ENCODE results near the gene PTPRT.

Gene PTPRT

DNA sequence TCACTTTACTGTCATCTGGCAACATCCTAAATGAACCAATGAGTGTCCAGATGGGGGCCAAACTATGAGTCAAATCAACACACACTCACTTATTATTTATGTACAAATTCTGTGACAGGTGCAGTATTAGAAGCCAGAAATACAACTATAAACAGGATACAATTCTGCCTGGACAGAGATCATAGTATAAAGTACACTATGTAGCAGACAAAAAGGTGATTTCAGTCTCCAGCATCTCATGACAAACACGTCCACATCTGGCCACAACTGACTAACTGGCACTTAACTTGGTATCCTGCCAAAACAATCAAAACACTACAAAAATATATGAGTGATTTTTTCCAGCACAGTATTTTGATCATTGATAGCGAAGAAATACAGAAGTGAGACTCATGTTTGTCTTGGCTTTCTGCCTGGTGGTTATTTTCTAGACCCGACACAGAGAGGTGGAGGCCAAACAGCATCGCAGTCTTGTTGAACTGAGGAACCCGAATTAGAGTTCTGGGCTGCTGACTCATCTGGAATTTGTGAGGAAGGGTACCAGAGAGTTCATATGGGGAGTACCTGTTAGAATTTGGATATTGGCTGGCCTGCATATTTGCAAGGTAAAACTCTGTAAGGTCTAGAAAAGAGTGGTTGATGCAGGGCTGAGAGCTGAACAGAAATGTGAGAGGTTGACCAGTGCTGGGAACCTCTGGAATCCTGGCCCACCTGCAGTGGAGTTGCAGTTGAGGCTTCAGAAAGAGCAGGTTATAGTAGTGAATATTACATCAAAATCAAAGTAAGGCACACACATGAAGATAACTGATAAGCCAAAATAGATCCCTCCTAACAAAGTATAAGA is 475.2 kb downstream of the PTPRT start:
- no peak for DNase-seq (ENCODE audit: low spot score)

DNA sequence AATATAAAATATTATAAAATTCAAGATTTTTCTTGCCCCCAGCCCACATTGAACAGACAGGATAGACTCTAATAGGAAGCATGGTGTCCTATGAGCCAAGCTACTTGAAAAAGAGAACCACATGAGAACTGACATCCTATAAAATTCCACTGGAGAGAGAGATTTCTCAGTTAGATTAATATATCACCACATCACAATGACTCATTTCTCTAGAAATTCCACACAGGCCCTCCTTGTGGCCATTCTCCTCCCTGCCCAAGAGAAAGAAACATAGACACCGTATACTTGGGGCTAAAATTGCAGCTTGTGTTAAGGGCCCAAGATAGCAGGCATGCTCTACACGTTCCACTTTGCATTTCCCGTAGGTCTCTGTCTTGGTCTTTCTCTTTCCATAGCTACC is 481.4 kb downstream of the PTPRT start:
- no peak for DNase-seq (ENCODE audit: low spot score)

DNA sequence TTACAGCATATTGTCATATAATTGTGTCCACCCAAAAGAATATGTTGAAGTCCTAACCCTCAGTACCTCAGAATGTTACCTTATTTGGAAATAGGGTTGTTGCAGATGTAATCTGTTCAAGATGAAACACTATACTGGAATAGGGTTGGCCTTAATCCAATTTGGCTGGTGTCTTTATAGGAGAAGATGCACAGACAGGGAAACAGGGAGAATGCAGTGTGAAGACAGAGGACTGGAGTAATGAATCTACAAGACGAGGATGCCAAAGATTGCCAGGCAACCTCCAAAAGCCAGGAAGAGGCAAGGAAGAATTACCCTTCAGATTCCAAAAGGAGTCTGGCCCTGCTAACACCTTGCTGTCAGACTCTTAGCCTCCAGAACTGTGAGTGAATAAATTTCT is 482.9 kb downstream of the PTPRT start:
- DNase-seq (ENCODE audit: low spot score), result no peak

DNA sequence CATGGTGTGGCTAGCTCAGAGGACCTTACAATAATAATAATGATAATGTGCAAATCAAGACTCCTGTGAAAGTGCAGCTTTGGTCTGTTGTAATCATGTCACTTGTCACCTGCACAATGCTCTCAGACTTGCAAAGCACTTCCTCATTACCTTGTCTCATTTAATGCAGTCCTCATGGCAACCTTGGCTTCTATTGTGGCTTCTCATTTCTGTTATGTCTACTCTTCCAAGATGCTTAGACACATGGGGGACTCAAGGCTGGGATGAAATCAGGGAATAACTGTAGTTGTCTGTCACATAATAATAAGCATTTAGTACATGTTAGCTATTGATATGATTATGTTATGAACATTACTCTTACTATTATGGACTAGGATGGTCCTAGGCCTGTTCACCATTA is 484.2 kb downstream of the PTPRT start:
- no peak for DNase-seq (ENCODE audit: low spot score)

DNA sequence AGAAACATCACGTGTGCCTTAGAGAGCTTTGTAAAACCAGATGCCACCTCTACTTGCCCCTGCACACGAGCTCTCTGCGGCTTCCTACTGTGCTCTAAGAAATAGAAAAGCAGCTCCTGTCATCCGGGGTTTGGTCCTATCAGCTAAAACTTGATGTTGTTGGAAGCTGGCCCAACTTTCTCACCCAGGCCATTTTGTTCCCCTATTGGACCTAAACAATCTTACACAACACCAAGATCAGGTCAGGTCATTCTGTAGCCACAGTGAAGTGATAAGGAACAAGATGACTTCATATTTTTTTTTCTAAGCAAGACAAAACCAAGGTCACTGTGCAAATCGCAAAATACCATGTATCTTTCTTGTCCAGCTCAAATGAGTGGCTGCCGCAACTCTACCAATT is 486.0 kb downstream of the PTPRT start:
- no peak for DNase-seq (ENCODE audit: low spot score)

DNA sequence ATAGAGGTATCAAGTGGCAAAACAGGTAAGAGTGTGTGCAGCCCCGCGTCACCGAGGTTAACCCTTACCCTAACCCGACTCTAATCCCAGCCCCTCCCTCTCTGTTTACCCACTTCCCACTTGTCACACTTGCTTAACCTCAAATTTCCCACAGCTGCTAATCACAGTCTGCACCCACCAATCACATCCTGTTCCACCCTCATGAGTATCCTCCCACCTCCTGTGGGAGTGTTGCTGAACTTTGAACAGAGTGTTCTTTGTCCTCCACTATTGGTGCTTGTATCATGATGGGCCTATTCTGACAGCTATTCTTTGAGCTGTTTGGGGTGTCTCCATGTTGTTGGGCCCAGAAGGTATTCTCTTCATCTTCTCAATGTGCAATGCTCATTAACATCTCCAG is 487.8 kb downstream of the PTPRT start:
- no peak for DNase-seq (ENCODE audit: low spot score)

DNA sequence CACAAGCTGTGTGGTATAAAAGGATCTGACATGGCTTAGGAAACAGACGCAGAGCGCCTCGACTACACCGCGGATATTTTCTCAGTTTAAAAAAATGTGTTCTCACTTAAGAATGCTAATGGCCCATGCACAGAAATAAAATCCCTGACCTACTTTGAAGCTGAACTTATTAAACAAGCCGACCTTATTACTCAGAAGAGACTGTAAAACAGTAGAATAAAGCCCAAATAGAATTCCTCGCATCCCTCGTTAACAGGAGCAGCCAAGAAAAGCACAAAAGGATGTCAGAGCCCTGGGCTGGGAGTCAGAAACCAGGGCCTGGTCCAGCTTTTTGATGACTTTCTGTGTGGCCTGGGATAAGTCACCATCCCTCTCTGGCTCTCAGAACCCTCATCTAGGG is 489.3 kb downstream of the PTPRT start:
- DNase-seq (ENCODE audit: low spot score), result no peak

DNA sequence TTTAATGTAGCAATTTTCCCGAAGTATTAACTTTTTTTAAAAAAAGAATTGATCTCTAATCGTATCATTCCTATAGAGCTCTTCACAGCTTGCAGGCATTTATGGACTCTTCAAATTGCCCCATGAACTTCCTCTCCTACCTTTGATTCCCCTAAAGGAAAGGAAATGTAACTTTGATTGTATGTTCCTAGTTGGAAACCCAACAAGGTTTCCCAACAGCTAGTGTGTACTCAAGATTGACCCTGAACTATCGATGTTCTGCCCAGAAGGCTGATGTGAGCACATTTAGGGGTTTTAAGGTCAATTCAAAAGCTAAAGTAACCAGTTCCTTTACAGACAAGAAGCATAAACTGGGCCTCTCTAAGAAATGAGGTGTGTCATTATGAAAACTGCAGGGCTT is 491.7 kb downstream of the PTPRT start:
- no peak for DNase-seq (ENCODE audit: low spot score)

DNA sequence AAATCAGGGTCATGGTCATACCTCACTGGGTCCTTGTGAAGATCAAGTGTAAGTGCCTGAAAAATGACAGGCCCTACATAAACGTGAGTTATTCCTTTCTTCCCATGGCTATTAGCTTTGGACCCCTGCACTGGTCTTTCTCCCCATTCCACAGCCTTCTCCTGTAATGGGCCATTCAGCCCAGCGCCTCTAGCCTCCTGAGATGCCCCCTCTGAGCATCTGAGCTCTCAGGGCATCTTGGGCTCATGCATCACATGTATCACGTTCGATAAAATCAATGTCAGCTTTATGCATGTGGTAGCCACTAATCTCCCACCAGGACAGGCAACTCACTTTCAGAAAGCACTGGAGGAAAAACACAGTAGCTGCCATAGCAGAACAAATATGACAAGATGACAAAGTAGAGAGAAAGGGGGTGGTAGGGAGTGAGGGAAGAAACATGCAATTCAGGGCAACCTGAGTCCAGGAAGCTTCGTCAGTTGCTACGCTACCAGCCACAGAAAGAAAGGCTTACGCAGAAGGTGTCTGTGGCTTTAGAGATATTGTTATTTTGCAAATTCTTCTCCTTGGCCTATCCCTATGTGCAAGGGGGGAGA is 498.8 kb downstream of the PTPRT start:
- no peak for DNase-seq (ENCODE audit: low spot score)

DNA sequence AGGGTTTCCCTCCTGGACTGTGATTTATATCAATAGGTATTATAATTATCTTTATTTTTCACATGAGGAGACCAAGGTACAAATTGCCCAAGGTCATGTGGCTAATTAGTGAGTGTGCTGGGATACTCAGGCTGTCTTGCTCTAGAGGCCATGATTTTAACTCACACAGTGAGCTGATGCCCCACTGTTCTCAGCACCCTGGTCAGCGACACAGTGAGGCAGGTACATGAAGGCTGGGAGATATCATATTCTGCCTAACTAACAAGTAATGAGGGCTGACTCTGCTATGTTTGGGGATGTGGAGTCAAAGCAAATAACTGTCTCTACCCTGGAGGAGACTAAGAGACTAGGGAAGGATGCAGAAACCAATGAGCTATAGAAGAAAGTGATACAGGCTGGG is 501.1 kb downstream of the PTPRT start:
- DNase-seq (ENCODE audit: low spot score), result no peak

DNA sequence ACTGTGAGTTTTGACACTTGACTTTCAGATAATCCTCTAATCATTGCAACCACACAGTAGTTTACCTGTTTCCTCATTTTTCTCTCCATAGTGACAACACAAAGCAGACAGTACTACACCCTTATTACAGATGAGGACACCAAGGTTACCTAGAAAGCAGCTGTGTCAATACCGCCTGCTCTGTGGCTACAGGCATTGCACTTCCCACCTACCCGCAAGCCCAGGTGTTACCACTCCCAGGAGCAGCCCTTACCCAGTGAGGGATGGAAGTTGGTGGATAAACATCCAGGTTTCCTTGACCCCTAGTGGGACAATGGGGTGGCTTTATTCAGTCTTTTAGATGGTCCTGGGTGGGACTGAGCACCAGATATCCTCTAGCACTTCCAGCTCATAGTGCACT is 503.6 kb downstream of the PTPRT start:
- no peak for DNase-seq (ENCODE audit: low spot score)

DNA sequence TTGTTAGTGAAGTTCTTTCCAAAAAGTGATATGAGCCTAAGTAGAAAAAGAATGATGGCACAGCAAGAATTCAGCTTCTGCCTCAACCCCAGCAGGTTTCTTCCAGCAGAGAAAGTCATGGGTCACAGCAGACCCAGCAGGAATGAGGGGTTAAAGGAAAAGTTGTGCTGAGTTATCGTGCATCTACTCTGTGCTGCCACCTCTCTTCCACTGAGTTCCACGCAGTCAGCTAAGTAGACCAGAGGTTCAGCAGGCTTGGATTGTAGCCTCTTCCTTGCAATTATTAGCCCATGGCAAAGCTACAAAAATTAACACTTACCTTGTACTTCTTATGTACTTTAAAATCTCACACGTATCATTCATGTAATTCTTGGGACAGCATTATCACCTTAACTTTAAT is 510.8 kb downstream of the PTPRT start:
- DNase-seq (ENCODE audit: low spot score), result no peak

DNA sequence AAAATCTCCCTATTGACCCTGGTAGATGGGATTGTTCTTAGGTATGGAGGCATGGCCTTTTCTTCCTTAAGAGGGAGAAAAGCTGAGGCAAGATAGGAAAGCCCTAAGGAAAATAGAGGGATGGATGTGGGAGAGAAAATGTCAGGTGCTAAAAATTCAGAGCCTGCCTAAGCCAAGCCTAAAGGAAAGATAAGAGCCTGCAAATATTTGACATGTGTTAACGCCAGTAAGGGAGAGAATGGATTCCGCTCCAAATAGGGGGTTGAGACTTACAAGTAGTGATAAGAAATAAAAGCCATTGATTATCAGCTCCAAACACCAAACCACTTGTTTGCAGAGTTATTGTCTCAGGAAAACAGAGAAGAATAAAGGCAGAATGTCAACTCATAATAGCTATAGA is 533.6 kb downstream of the PTPRT start:
- no peak for DNase-seq (ENCODE audit: low spot score)

DNA sequence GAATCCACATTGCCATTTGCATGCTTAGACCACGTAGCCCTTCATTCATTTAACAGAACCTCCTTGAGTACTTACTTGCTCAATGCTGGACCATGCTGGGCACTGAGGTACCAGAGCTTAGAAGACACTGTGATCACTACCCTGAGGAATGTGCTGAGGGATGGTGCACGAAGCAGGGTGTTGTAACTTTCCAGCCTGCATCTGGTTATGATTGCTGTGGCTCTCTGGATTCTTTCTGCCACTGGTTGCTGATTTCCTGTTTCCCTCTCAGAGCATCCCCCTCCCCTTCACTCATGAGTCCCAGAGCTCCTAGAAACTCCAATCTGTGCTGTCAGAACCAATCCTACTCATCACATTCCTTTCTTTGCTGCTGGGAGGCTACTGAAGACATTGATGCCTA is 537.4 kb downstream of the PTPRT start:
- DNase-seq (ENCODE audit: low spot score), result no peak

DNA sequence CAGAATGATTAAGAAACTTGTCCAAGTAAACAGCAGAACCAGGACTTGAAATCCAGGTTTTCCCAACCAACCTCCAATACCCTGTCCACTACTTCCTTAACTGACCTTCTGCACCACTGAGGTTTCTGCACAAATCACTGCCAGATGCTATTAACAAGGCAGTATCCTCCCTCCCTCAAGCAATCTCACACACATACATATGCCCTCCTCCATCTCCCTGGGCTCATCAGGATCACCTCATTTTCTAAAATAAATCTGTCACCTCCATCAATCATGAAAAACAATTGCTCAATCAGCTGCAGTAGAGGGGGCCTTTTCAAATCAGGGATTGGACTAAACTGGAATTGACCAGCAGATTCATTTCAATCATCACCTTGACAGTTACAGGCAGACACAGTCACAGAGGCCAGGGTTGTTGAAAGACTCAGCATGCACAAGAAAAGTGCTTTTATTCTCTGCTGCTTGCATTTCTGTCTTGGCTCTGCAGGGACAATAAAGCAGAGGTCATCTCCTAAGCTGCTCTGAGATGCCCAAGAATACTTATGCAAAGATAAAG is 539.4 kb downstream of the PTPRT start:
- no peak for DNase-seq (ENCODE audit: low spot score)

DNA sequence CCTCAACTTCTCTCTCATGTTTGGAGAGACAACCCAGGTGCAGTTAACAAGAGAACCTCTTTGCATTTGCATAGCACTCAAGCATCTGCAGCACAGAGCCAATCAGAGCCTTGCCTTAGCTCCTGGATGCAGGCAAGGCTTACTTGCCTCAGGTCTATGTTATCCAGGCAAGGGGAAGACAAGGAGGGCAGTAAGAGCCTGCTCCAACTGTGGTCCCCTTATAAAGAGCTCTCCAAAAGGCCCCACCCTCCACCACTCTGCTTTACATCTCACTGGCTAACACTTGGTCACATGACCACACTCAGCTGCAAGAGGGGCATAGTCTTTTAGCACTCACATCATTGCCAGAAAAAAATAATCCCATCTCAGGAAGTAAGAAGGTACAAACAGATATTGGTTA is 540.0 kb downstream of the PTPRT start:
- no peak for DNase-seq (ENCODE audit: low spot score)

DNA sequence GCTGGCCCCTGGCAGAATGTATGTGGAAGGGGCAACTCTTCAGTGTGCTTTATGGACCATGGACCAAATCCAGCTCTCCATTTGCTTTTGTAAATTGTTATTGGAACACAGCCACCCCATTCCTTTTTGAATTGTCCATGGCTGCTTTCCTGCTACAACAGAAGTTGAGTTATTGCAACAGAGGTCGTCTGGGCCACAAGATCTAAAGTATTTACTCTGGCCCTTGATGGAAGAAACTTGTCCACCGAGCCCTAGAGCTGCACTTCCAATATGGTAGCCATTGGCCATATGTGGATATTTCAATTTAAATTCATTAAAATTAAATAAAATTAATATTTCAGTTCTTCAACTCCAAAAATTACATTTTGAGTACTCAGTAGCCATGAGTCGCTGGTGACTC is 543.5 kb downstream of the PTPRT start:
- no peak for DNase-seq (ENCODE audit: low spot score)

DNA sequence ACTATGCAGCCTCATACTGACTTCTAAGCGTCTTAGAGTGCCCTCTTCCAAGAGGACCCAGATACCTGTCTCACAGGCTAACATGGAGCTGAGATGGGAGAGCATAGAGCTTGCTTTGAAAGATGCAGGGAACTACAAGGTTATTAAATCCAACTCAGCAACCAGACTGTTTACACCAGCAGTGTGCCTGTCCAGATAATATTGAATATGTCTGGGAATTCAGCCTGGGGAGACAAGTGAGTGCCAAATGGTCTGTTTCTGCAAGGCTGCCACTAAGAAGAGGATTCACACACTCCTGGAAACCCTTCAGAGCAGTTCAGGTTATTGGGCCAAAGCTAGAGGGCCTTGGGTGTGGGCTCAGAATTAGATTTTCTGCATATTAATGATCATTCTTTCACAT is 547.8 kb downstream of the PTPRT start:
- no peak for DNase-seq (ENCODE audit: low spot score)

DNA sequence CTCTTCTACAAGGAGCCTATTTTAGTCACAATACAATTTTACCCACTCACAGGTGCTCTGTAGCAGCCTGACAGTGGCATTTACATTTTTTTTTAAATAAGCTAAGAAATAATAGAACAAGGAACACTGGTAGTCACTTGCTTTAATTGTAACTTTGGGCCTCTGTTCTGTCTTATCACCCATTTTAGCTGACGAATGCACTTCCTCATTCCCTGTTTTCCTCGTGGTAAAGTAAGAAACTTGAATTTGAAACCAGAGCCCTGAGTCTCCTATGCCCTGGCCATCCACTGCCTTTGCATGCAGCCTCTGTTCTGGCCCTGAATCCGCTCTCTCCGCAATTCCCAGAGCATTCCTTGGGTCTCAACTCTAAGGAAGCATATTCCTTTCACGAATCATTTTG is 550.6 kb downstream of the PTPRT start:
- no peak for DNase-seq (ENCODE audit: low spot score)

DNA sequence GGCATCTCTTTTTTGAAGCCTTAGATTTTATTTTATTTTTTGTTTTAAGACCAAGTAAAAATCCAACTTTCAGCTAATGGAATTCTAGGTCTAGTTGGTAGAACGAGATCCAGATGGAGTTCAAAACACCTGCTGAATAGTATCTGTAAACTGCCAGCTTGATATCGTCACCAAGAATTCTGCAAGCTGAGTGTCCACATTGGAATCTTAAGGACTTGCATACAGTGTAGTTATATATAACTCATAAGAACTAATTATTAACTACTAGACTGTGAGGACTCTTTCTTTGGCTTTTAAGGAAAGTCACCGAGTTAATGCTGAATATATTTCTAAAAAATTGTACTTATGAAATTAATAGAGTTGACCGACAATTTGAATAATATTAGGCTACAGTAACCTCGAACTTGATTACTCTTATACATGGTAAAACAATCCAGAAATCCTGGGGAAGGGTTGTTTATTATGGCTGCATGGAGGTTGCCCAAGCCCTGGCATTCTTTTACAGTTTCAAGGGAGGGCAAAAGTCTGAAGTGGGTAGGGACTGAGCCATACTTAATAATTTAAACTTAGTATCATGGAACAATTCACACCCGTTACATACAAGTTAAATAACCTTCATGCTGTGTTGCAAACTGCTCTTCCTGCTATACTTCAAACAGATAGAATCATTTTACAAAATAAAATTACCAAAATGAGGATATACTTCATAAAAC is 553.9 kb downstream of the PTPRT start:
- DNase-seq (ENCODE audit: low spot score), result no peak

DNA sequence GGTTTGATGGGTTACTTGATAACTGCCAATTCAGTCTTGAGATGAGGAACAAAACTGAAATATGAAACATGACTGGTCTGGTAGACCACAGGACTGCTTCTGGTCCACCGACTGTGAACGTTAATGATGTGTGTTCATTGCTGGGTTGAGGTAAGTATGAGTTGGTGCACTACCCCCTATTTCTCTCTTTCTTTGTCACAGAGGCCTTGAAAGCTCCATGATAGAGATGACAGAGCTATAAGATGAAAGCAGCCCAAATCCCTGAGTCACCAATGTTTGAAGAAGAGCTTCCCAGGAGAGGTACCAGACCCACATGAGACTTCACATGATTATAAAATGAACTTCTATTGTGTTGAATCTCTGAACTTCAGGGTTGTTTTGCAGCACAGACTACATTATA is 555.5 kb downstream of the PTPRT start:
- DNase-seq (ENCODE audit: low spot score), result no peak

DNA sequence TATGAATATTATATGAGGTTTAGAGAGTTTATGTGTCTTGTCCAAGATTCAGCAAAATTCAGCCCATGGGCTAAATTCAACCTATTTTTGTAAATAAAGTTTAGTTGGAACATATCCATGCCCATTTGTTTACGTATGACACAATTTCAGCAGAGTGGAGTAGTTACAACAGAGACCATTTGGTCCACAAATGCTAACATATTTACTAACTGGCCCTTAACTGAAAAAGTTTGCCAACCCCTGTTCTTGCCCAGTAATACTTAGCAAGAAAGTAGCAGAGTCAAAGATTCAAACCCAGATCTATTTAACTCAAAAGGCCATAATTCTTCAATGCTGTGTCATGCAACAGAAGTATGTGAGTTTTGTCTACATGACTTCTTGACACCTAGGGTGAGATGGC is 561.0 kb downstream of the PTPRT start:
- no peak for DNase-seq (ENCODE audit: low spot score)

DNA sequence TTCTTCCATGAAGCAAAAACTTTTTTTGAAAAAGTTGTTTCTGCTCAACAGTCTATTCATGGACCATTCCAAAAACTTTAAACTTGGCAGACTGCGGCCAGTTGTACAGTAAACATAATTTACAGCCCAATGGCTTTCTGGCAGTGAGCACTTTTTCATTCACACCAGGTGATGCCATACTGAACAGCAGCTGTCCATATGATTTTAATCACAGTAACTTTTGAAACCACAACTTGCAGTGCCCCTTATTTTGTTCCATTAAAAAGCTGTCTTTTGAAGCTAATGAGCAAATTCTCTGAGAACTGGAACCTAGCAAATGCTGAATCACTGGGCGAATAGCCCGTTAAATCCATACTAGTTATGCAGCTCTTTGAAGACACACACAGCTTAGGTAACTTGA is 576.6 kb downstream of the PTPRT start:
- no peak for DNase-seq (ENCODE audit: low spot score)

All from cerebellar cortex (tissue), 1 donor.